ENCODE measurements around the gene MLLT1.

MLLT1 gene

GRCh38 chr19:6273701-6274601, 5.8 kb downstream of the MLLT1 start:
- peak; percentile 88 for DNase-seq

GRCh38 chr19:6272913-6273600, 6.7 kb downstream of the MLLT1 start:
- no peak for DNase-seq

GRCh38 chr19:6272411-6272791, 7.4 kb downstream of the MLLT1 start:
- no peak for DNase-seq

GRCh38 chr19:6271721-6272410, 7.9 kb downstream of the MLLT1 start:
- DNase-seq, result peak; percentile 81

- no peak for DNase-seq
These were observed 8.5 kb downstream of the MLLT1 start for GRCh38 chr19:6271251-6271650.

GRCh38 chr19:6270822-6271221, 9.0 kb downstream of the MLLT1 start:
- no peak for DNase-seq

- no peak for DNase-seq
These were observed 9.6 kb downstream of the MLLT1 start for GRCh38 chr19:6270076-6270745.

- no peak for DNase-seq
These were observed 10.5 kb downstream of the MLLT1 start for GRCh38 chr19:6269101-6269886.

GRCh38 chr19:6268382-6268771, 11.4 kb downstream of the MLLT1 start:
- no peak for DNase-seq

- DNase-seq, result no peak
These were observed 12.0 kb downstream of the MLLT1 start for GRCh38 chr19:6267552-6268381.

- DNase-seq, result no peak
These were observed 15.0 kb downstream of the MLLT1 start for GRCh38 chr19:6264803-6265202.

- no peak for DNase-seq
These were observed 15.9 kb downstream of the MLLT1 start for GRCh38 chr19:6263735-6264444.

GRCh38 chr19:6263306-6263705, 16.5 kb downstream of the MLLT1 start:
- no peak for DNase-seq

GRCh38 chr19:6262519-6262918, 17.3 kb downstream of the MLLT1 start:
- DNase-seq, result no peak

- no peak for DNase-seq
These were observed 17.9 kb downstream of the MLLT1 start for GRCh38 chr19:6261883-6262282.

GRCh38 chr19:6260912-6261650, 18.7 kb downstream of the MLLT1 start:
- DNase-seq, result no peak

GRCh38 chr19:6260376-6260775, 19.4 kb downstream of the MLLT1 start:
- DNase-seq, result no peak

- DNase-seq, result no peak
These were observed 20.4 kb downstream of the MLLT1 start for GRCh38 chr19:6259312-6259861.

GRCh38 chr19:6258812-6259311, 20.9 kb downstream of the MLLT1 start:
- DNase-seq, result no peak
